ENCODE measurements around the gene LCP2. TPM values are rescaled to one million over a fixed set of nuclear protein-coding genes. Genes with fewer than 3 reads are reported as not detected.

Gene LCP2
- total RNA-seq, 1 experiment from 2014 or later: not detected

- H4K5ac ChIP-seq (ENCODE audit: insufficient read length, low read depth, low read length): no peak overlapping the region
- no peak overlapping the region for H2BK120ac ChIP-seq (ENCODE audit: low read depth, low read length, poor library complexity, severe bottlenecking)
- H3K79me1 ChIP-seq (ENCODE audit: insufficient read depth, low read depth, low read length, poor library complexity, severe bottlenecking): no peaks in the 10 kb centered on the region
- H3K9ac ChIP-seq (ENCODE audit: extremely low read depth, insufficient read length, low read length): no peak overlapping the region
- no peak overlapping the region for H2BK5ac ChIP-seq (ENCODE audit: insufficient read length, low read length)
- DNase-seq: no peak
- peaks cover 26% of the 10 kb centered on the region for H3K9me3 ChIP-seq (ENCODE audit: control insufficient read depth, low read depth, low read length)
- H3K79me2 ChIP-seq (ENCODE audit: insufficient read depth, low read length): no peaks in the 10 kb centered on the region
- H3K23ac ChIP-seq (ENCODE audit: insufficient read length, low read depth, low read length): no peak overlapping the region
- Mint-ChIP-seq H3K27ac (no peak overlapping the region), H3K9me3 (peaks cover 38 to 46% of the 10 kb centered on the region in 2 experiments), H3K36me3 (ENCODE audit: insufficient read depth in 1 of 3, low read depth in 3 of 3) (peaks cover 15 to 38% (median 20%) of the 10 kb centered on the region in 3 experiments), H3K4me1 (peaks cover 24 to 31% of the 10 kb centered on the region in 2 experiments), H3K4me3 (no peak overlapping the region), H3K27me3 (ENCODE audit: low read depth) (peaks cover 11% of the 10 kb centered on the region)
- no peak overlapping the region for H3K27ac ChIP-seq (ENCODE audit: insufficient read length, low read depth, low read length)
- H2BK20ac ChIP-seq (ENCODE audit: low read depth, low read length, poor library complexity, severe bottlenecking): no peak overlapping the region
- no peak overlapping the region for H2AK5ac ChIP-seq (ENCODE audit: insufficient read length, low read length)
- no peak overlapping the region for H3K56ac ChIP-seq (ENCODE audit: insufficient read length, low read depth, low read length)
- no peak overlapping the region for H3K4ac ChIP-seq (ENCODE audit: low read depth, low read length)
- H2BK15ac ChIP-seq (ENCODE audit: low read depth, low read length): peak overlapping the region; percentile 81; the same call in 1 of the 2 replicates
- H3K14ac ChIP-seq (ENCODE audit: insufficient read depth, low read length): no peak overlapping the region
- peaks cover 3% of the 10 kb centered on the region for H3K23me2 ChIP-seq (ENCODE audit: insufficient read length, low read depth, low read length, poor library complexity, severe bottlenecking)
- H2BK12ac ChIP-seq (ENCODE audit: insufficient read length, low read depth, low read length): no peak overlapping the region
- no peak overlapping the region for H4K91ac ChIP-seq (ENCODE audit: insufficient read length, low read depth, low read length)
- no peak overlapping the region for H3K4me2 ChIP-seq (ENCODE audit: insufficient read depth, insufficient read length, low read length)
- H4K20me1 ChIP-seq (ENCODE audit: control insufficient read depth, insufficient read depth, insufficient read length): no peaks in the 10 kb centered on the region
- no peak for TF ChIP-seq CTCF (conservative IDR thresholded peaks at IDR 0.05)
- no peak overlapping the region for H2AFZ ChIP-seq (ENCODE audit: low read length)
- H4K8ac ChIP-seq (replicated peaks; ENCODE audit: insufficient read length, low read depth, low read length): no peak overlapping the region
- no peak overlapping the region for H3K18ac ChIP-seq (ENCODE audit: insufficient read length, low read depth, low read length)
- no CpG with 5 or more reads among the region's 1 CpG for WGBS (ENCODE audit: extremely low coverage, insufficient read length, low lambda C conversion rate)
- H3K4me1 ChIP-seq (ENCODE audit: insufficient read depth, low read length): peaks cover 5% of the 10 kb centered on the region; the same call in 1 of the 2 replicates
- no peaks in the 10 kb centered on the region for H3K27me3 ChIP-seq (ENCODE audit: insufficient read depth, low read length)
- no peak overlapping the region for H3T11ph ChIP-seq (ENCODE audit: low read length)
Measured at GRCh38 chr5:170287532-170287931, 10.0 kb downstream of the LCP2 start.

All from H9 (cell line).